Islet of Langerhans (tissue), 1 donor: Measurements from ENCODE around the gene PAGE1.
"Not testable (repeated sequence)": the region's sequence is repeated elsewhere in the genome, so short reads cannot be mapped to it uniquely, and the experiment has no call there.

Experiments used
- FAIRE-seq: peaks from one replicate; lab custom pipeline; 2011; peaks lifted over from hg19 to GRCh38; lab: Jason Lieb, UNC

Gene PAGE1

GRCh38 chrX:49695276-49696180 is at the start of gene PAGE1:
TSS of gene PAGE1 (minus strand) at chrX:49695984. CDS start at chrX:49694770, 1,214 bp downstream.
- no peak for FAIRE-seq

GRCh38 chrX:49741501-49741900 is 45.7 kb upstream of the PAGE1 start:
- FAIRE-seq: not testable (repeated sequence)

GRCh38 chrX:49727847-49728246 is 32.1 kb upstream of the PAGE1 start:
- no peak for FAIRE-seq

GRCh38 chrX:49726966-49727365 is 31.2 kb upstream of the PAGE1 start:
- no peak for FAIRE-seq

- FAIRE-seq: no peak
These were observed 30.4 kb upstream of the PAGE1 start for GRCh38 chrX:49725923-49726904.

GRCh38 chrX:49725401-49725800 is 29.6 kb upstream of the PAGE1 start:
- FAIRE-seq: no peak

- not testable (repeated sequence) for FAIRE-seq
These were observed 24.3 kb upstream of the PAGE1 start for GRCh38 chrX:49720106-49720505.

- FAIRE-seq: no peak
These were observed 16.8 kb upstream of the PAGE1 start for GRCh38 chrX:49712577-49712976.

- FAIRE-seq: no peak
These were observed 15.0 kb upstream of the PAGE1 start for GRCh38 chrX:49710744-49711319.

- FAIRE-seq: no peak
These were observed 9.1 kb upstream of the PAGE1 start for GRCh38 chrX:49704691-49705404.

- no peak for FAIRE-seq
These were observed 6.1 kb upstream of the PAGE1 start for GRCh38 chrX:49701933-49702332.

- FAIRE-seq: no peak
These were observed 5.5 kb upstream of the PAGE1 start for GRCh38 chrX:49701323-49701722.

- no peak for FAIRE-seq
These were observed 20.6 kb downstream of the PAGE1 start for GRCh38 chrX:49675075-49675719.

GRCh38 chrX:49673394-49673793 is 22.4 kb downstream of the PAGE1 start:
- FAIRE-seq: no peak

- no peak for FAIRE-seq
These were observed 31.0 kb downstream of the PAGE1 start for GRCh38 chrX:49664824-49665223.

- no peak for FAIRE-seq
These were observed 33.9 kb downstream of the PAGE1 start for GRCh38 chrX:49661881-49662280.

- FAIRE-seq: no peak
These were observed 36.0 kb downstream of the PAGE1 start for GRCh38 chrX:49659771-49660170.

- FAIRE-seq: no peak
These were observed 39.3 kb downstream of the PAGE1 start for GRCh38 chrX:49656533-49656932.

GRCh38 chrX:49644991-49645637 is 50.7 kb downstream of the PAGE1 start:
- no peak for FAIRE-seq
